HG03354 (cell line): Measurements from ENCODE around the gene MRPL20.
"Not testable (repeated sequence)": the region's sequence is repeated elsewhere in the genome, so short reads cannot be mapped to it uniquely, and the experiment has no call there.

Experiments used
- ATAC-seq: cut with Tn5 transposase; IDR thresholded peaks from one replicate; pipeline ENCODE4 v1.9.1; 2021; ENCODE audit warnings: mild to moderate bottlenecking; ENCODE audit not compliant: unreplicated experiment, poor library complexity, severe bottlenecking

MRPL20 gene

GRCh38 chr1:1406821-1407635 lies at the start of gene MRPL20:
MRPL20 (minus strand) TSS chr1:1407293; CDS start chr1:1407217, 76 bp downstream.
- peak; percentile 88 for ATAC-seq

GRCh38 chr1:1456683-1457255 lies 49.7 kb upstream of the MRPL20 start:
- not testable (repeated sequence) for ATAC-seq

DNA sequence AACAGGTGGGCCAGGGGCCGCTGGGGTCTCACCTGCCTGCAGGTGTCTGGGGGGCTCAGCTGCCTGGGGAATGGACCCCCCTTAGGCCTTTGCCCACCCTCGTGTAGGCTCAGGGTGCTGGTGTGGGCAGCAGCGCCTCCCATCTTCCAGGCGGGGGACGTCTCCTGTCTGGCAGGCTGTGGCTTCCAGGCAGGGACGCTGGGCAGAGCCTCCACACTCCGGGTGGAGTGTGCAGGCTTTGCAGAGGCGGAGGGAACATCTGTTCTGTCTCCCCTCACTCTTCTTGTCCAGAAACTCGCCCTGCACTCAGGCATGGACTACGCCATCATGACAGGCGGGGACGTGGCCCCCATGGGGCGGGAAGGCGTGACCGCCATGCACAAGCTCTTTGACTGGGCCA lies 48.8 kb upstream of the MRPL20 start:
- ATAC-seq: not testable (repeated sequence)

DNA sequence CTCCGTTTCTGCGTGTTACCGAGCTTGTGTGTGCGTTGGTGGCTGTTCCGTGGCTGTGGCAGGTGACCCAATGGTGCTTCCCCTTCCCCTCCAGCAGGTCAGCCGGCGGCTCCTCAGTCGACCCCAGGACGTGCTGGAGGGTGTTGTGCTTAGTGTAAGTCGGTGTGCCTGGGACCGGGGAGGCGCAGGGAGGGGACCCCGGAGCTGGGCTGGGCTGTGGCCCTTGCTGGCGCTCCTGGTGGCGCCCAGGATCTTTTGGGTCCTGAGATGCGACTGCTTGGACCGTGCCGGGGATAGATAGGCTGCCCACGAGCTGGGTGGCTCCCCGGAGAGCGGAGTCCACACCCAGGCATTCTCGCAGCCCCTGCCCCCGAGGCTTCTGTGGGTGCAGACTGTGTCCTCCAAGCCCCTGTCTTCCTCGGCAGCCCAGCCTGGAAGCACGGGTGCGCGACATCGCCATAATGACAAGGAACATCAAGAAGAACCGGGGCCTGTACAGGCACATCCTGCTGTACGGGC lies 48.3 kb upstream of the MRPL20 start:
- ATAC-seq: no peak

DNA sequence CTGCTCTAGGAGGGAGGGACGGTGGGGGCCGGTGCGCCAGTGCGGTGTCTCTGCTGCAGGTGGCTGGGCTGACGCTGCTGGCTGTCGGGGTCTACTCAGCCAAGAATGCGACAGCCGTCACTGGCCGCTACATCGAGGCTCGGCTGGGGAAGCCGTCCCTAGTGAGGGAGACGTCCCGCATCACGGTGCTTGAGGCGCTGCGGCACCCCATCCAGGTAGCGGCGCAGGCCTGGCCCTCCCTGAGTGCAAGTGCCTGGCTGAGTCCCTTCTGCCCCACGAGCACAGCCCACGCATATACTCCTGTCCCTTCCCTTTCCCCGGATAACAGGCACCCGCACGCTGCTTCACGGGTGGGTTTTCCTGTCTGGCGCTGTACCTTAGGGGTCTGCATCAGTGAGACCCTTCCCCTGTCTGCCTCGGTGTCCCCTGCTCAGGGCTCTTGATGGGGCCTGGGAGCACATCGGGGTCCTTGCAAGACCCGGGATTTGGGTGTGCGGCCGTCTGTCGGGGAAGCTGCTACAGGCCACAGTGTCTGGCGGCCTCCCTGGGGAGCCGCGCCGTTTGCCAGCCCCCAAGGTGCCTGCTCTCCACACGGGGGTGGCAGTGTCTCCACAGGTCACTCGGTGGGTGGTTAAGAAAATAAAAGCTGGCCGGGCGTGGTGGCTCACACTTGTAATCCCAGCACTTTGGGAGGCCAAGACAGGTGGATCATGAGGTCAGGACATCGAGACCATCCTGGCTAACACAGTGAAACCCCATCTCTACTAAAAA lies 47.4 kb upstream of the MRPL20 start:
- ATAC-seq: not testable (repeated sequence)

DNA sequence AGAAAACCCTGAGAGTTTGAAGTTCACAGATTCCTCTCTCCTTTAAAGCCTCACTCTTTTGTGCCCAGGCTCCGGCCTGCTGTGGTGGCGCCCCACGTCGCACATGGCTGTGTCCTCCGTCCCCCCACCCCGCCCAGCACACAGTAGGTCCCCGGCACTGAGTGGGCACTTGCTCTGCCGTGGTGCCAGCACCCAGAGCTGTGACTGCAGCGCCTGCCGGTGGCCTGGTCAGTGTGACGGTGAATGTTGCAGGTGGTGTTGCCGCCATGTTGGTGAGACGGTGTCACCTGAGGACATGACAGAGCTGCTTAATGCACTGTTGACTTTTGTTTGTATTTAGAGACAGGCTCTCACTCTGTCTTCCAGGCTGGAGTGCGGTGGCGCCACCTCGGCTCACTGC lies 45.8 kb upstream of the MRPL20 start:
- no peak for ATAC-seq

- not testable (repeated sequence) for ATAC-seq
These were observed 45.3 kb upstream of the MRPL20 start for GRCh38 chr1:1452365-1452739.

DNA sequence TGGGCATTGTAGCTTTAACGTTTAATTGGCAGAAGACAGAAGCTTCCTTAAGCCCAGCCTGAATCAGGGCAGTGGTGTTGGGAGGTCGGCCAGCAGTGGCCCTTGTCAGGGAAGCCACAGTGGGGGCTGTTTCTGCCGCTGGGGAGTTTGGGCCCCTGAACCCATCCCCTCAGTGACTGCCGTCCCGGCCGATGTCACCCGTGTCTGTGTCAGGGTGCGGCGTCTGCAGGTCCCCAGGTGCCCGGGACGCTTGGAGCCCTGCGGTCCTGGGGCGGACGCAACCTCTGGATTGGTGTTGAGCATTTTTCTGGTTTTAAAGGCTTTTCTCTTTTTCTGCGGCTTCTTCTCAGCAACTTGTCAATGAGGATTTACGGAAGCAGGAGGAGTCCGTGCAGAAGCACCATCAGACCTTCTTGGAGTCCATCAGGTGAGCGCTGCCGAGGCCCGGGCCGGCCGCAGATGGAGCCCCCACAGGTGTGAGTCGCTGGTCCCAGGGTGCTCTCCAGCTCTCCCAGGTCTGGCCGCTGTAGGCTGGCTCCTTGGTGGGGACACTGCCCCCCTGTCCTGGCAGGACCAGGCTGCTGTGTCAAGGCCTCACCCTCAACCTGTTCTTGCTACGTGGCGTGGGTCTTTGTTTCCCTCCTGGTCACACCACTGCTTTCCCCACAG lies 44.7 kb upstream of the MRPL20 start:
- no peak for ATAC-seq

- not testable (repeated sequence) for ATAC-seq
These were observed 43.5 kb upstream of the MRPL20 start for GRCh38 chr1:1450616-1451015.

DNA sequence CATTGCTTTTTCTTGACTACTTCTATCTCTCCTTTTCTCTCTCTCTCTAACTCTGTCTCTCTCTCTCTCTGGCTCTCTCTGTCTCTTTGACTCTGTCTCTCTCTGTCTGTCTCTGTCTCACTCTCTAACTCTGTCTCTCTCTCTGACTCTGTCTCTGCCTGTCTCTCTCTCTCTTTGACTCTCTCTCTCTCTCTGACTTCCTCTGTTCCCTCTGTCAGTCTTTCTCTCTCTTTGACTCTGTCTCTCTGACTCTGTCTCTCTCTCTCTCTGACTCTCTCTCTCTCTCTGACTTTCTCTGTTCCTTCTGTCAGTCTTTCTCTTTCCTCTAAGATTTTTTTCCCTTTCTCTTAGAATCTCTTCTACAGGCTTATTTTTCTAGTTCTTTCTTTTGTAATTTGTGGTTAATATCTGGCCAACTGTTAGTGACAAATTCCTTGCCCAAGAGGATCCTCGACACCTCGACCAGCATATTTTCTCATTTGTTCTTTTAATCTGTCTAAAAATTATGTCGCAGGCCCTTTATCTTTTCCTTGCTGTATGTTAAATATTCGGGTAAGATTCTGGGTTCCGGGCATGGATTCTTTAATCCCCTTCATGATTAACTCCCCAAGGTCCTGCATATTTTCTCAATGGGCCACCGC lies 42.1 kb upstream of the MRPL20 start, which contains the start of gene ATAD3C:
Gene ATAD3C, plus strand, starts transcription at position 591 of the 641 bp plus-strand sequence. CDS start 995 bp downstream, outside the sequence.
- ATAC-seq: no peak

DNA sequence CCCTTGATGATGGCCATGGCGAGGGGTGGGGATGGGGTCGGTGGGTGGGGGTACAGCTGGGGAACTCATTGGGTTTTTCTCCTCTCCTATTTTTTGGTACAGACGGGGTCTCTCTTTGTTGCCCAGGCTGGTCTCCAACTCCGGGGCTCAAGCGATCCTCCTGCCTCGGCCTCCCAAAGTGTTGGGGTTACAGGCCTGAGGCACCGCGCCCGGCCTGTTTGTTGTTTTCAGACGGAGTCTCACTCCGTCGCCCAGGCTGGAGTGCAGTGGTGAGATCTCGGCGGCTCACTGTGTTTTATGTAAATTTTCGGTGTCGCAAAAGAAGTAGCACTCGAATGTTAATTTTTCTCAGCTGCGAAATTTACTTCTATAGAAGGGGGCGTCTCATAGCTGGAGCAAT lies 39.5 kb upstream of the MRPL20 start:
- ATAC-seq: not testable (repeated sequence)

- no peak for ATAC-seq
These were observed 35.1 kb upstream of the MRPL20 start for GRCh38 chr1:1442069-1442770.

- ATAC-seq: no peak
These were observed 34.2 kb upstream of the MRPL20 start for GRCh38 chr1:1441002-1441888.

DNA sequence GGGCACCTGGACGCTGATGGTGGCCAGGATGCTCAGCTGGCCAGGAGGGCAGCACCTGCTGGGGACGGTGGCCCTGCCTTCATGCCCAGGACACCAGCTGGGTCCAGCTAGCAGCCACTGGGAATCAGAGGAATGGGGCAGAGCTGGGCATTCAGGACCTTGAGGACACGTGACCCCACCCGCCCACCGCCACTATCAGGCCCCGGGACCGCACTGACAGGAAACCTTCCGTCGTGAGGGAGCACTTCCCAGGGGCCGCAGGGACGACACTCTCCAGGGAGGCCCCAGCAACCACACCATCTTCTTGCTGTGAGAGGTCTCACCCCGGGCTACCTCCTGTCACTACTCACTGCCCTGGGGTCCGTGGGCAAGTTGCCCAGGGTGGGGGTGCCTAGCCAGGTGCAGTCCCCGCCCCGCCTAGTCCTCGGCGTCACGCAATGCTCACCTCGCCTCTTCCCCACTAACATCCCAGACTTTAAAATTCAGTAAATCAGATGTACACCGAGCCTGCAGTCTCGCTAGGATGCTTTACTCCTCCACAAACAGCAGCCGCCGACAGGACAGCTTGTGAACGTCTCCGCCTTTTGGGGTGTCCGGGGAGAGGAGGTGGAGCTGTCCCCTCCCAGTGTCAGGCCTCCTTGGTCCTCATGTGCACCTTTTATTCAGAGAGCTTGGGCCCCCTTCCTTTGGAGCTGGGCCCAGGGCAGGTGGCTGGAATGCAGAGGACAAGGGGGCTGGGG lies 33.3 kb upstream of the MRPL20 start:
- ATAC-seq: no peak

DNA sequence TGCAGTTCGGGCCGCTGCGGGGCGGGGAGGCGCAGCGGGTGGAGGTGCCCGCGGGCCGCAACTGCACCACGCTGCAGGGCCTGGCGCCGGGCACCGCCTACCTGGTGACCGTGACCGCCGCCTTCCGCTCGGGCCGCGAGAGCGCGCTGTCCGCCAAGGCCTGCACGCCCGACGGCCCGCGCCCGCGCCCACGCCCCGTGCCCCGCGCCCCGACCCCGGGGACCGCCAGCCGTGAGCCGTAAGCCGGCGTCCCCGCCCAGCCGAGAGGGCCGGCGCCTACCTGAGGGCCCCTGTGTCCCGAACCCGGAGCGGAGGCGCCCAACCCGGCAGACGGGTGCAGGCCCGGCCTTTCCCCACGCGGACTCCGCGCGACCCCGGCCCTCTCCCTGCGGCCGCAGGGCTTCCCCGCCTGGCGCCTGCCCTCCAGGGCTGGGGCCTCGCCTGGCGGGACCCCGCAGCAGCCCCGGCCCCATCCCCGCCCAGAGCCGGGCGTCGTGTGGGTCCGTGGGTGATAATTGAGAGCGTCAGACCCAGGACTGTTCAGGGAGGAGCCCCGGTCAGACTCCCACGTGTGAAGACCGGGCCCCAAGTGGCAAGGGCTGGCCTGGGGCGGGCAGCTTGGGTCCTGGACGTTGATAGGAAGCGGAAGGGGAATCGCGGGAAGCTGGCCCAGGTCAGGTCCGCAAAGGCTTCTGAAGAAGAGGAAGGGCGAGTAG lies 32.6 kb upstream of the MRPL20 start:
- no peak for ATAC-seq

GRCh38 chr1:1438531-1439381 lies 31.7 kb upstream of the MRPL20 start:
- ATAC-seq: no peak
